Measurements from ENCODE around the gene C2orf72. TPM values are rescaled to one million over a fixed set of nuclear protein-coding genes. Genes with fewer than 3 reads are reported as not detected.

The C2orf72 gene
- total and polyA plus RNA-seq, 2 of the 13 experiments (the other 11 are each of a cell fraction or from before 2014, with no cell fraction given), result 147 to 203 TPM

DNA sequence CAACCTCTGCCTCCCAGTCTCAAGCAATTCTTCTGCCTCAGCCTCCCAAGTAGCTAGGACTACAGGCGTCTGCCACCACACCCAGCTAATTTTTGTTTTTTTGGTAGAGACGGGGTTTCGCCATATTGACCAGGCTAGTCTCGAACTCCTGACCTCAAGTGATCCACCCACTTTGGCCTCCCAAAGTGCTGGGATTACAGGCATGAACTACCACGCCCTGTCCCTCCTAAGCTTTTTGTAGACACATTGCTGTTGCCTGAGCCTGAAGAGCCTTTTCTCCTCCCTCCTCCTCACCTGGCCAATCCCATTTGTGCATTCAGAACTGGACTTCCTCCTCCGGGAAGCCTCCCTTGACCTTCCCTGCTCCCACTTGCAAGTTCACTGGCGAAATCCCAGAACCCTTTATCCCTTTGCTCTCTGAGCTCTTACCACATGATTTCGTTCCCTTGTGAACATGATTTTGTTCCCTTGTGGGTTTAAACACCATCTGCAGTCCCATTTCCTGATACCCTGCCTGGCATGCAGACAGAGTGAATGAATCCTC is 2.6 kb downstream of the C2orf72 start (continued):
- 0 out of 2 replicates have a peak, but pooled peaks have one; percentile 34 for TF ChIP-seq ARNTL (CRISPR knock-in tag; IDR thresholded peaks at IDR 0.05)
- no peak for TF ChIP-seq ZNF83 (CRISPR knock-in tag; IDR thresholded peaks at IDR 0.05; ENCODE audit: borderline replicate concordance)
- TF ChIP-seq ZNF761 (CRISPR knock-in tag; conservative IDR thresholded peaks at IDR 0.05), result no peak; the same call in 1 of the 2 replicates
- TF ChIP-seq, protein P1, sequence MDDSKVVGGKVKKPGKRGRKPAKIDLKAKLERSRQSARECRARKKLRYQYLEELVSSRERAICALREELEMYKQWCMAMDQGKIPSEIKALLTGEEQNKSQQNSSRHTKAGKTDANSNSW (CRISPR knock-in tag; IDR thresholded peaks at IDR 0.05; ENCODE audit: borderline replicate concordance), result no peak
- TF ChIP-seq, protein P2, sequence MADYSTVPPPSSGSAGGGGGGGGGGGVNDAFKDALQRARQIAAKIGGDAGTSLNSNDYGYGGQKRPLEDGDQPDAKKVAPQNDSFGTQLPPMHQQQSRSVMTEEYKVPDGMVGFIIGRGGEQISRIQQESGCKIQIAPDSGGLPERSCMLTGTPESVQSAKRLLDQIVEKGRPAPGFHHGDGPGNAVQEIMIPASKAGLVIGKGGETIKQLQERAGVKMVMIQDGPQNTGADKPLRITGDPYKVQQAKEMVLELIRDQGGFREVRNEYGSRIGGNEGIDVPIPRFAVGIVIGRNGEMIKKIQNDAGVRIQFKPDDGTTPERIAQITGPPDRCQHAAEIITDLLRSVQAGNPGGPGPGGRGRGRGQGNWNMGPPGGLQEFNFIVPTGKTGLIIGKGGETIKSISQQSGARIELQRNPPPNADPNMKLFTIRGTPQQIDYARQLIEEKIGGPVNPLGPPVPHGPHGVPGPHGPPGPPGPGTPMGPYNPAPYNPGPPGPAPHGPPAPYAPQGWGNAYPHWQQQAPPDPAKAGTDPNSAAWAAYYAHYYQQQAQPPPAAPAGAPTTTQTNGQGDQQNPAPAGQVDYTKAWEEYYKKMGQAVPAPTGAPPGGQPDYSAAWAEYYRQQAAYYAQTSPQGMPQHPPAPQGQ (CRISPR knock-in tag; IDR thresholded peaks at IDR 0.05; ENCODE audit: borderline replicate concordance), result no peak
- TF ChIP-seq ZNF274 (CRISPR knock-in tag; IDR thresholded peaks at IDR 0.05), result no peak
- TF ChIP-seq, protein P3, sequence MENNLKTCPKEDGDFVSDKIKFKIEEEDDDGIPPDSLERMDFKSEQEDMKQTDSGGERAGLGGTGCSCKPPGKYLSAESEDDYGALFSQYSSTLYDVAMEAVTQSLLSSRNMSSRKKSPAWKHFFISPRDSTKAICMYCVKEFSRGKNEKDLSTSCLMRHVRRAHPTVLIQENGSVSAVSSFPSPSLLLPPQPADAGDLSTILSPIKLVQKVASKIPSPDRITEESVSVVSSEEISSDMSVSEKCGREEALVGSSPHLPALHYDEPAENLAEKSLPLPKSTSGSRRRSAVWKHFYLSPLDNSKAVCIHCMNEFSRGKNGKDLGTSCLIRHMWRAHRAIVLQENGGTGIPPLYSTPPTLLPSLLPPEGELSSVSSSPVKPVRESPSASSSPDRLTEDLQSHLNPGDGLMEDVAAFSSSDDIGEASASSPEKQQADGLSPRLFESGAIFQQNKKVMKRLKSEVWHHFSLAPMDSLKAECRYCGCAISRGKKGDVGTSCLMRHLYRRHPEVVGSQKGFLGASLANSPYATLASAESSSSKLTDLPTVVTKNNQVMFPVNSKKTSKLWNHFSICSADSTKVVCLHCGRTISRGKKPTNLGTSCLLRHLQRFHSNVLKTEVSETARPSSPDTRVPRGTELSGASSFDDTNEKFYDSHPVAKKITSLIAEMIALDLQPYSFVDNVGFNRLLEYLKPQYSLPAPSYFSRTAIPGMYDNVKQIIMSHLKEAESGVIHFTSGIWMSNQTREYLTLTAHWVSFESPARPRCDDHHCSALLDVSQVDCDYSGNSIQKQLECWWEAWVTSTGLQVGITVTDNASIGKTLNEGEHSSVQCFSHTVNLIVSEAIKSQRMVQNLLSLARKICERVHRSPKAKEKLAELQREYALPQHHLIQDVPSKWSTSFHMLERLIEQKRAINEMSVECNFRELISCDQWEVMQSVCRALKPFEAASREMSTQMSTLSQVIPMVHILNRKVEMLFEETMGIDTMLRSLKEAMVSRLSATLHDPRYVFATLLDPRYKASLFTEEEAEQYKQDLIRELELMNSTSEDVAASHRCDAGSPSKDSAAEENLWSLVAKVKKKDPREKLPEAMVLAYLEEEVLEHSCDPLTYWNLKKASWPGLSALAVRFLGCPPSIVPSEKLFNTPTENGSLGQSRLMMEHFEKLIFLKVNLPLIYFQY (CRISPR knock-in tag; IDR thresholded peaks at IDR 0.05; ENCODE audit: borderline replicate concordance), result no peak
- TF ChIP-seq ZNF552 (CRISPR knock-in tag; IDR thresholded peaks at IDR 0.05; ENCODE audit: borderline replicate concordance), result no peak
- TF ChIP-seq YEATS4 (CRISPR knock-in tag; IDR thresholded peaks at IDR 0.05; ENCODE audit: borderline replicate concordance), result no peak
- TF ChIP-seq NAIF1 (CRISPR knock-in tag; IDR thresholded peaks at IDR 0.05; ENCODE audit: borderline replicate concordance), result no peak
- TF ChIP-seq ZNF326 (CRISPR knock-in tag; IDR thresholded peaks at IDR 0.05; ENCODE audit: borderline replicate concordance), result no peak
- TF ChIP-seq ZNF670 (CRISPR knock-in tag; IDR thresholded peaks at IDR 0.05; ENCODE audit: borderline replicate concordance), result no peak
- no peak for TF ChIP-seq THYN1 (CRISPR knock-in tag; IDR thresholded peaks at IDR 0.05; ENCODE audit: borderline replicate concordance, low read depth)
- no peak for TF ChIP-seq ISX (CRISPR knock-in tag; conservative IDR thresholded peaks at IDR 0.05)
- TF ChIP-seq, protein P4, sequence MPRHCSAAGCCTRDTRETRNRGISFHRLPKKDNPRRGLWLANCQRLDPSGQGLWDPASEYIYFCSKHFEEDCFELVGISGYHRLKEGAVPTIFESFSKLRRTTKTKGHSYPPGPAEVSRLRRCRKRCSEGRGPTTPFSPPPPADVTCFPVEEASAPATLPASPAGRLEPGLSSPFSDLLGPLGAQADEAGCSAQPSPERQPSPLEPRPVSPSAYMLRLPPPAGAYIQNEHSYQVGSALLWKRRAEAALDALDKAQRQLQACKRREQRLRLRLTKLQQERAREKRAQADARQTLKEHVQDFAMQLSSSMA (CRISPR knock-in tag; IDR thresholded peaks at IDR 0.05), result no peak
- no peak; the same call in 1 of the 2 replicates for TF ChIP-seq SPEN (CRISPR knock-in tag; IDR thresholded peaks at IDR 0.05; ENCODE audit: low read depth)
- no peak; the same call in 1 of the 2 replicates for TF ChIP-seq NR2F2 (IDR thresholded peaks at IDR 0.05; ENCODE audit: borderline replicate concordance, low read depth)
- TF ChIP-seq ZNF136 (CRISPR knock-in tag; IDR thresholded peaks at IDR 0.05; ENCODE audit: low read depth), result no peak
- TF ChIP-seq ZSCAN12 (CRISPR knock-in tag; IDR thresholded peaks at IDR 0.05), result no peak
- no peak for TF ChIP-seq THAP11 (CRISPR knock-in tag; IDR thresholded peaks at IDR 0.05)
- TF ChIP-seq SUZ12 (IDR thresholded peaks at IDR 0.05; ENCODE audit: low read depth, low read length), result no peak
- TF ChIP-seq, protein P5, sequence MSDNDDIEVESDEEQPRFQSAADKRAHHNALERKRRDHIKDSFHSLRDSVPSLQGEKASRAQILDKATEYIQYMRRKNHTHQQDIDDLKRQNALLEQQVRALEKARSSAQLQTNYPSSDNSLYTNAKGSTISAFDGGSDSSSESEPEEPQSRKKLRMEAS (IDR thresholded peaks at IDR 0.05), result no peak
- TF ChIP-seq FOXC1 (CRISPR knock-in tag; IDR thresholded peaks at IDR 0.05; ENCODE audit: borderline replicate concordance), result no peak; the same call in 1 of the 2 replicates
- TF ChIP-seq TAF15 (IDR thresholded peaks at IDR 0.05; ENCODE audit: low read depth, low read length, poor library complexity, severe bottlenecking), result no peak

Data from HepG2 (cell line).